Left ventricle myocardium superior (tissue), 1 donor: ENCODE results near the gene HIPK3. TPM values are rescaled to one million over a fixed set of nuclear protein-coding genes. Genes with fewer than 3 reads are reported as not detected.

Experiments used
- ATAC-seq: fragments of 200-7000 bp; cut with Tn5 transposase; one replicate; pipeline ENCODE4 v1.9.1; 2020; ENCODE audit warnings: mild to moderate bottlenecking, moderate library complexity
- DNase-seq: peaks from one replicate; pipeline ENCODE4 v3.0.0-alpha.2; 2020
- intact Hi-C: fragments of 100-400 bp; cut with micrococcal nuclease; formaldehyde crosslinking; loops from one replicate; pipeline ENCODE4 v1.11.0; 2022
- total RNA-seq: library from RNA; stranded (reverse); fragmentation: NEBNext Ultra II Directional; extraction: Animal tissue kit (Norgen Biotek cat#: 25700); gene quantifications from one replicate; pipeline ENCODE4 v1.2.1, GENCODE V29; 2021
- donor health status: DM: no; HTN: yes; CAD: no; lungs with severe emphysema.

Gene HIPK3
- total RNA-seq, 1 donor from 2014 or later = 306 TPM

DNA sequence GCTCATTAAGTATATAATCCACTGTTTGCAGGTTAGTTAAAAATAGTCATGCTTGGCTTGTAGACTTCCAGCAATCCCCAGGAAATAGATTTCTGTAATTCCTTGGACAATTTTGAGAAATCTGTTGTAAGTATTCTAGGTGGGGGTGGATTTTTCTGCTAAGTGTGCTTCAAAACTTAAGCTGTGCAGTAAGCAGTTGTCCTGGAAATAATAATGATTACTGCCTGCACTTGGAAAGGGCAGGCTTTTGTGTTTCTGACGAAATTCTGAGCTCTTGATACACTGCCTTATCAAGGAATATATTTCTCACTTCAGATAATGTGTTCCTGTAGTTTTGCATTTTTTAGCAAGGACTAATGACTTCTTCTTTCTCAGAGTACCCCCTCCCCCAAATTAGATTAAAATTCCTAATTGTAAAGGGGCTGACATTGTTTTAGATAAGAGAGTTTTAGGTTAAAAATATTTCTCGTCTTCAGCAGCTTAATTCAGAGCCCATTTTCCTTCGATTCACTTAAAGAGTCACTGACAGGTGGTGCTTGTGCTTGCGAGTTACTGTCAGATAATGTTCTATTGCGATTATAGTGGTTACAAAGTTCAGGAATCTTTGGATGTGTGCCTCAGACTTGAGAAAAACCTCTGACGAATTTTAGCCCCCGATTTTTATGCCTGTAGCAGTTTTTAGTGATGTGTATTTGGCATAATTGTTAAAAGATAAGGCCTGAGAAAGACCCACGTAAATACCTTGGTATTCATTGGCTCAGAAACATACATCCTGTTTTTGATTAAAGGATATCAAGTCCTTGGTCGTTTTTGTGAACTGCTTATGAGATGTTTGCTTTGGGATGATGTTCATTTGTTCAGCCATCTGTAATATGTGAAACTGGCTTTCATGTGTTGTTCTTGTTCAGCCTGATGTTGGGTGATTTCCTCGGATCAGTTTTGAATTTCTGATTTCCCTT is 120.5 kb downstream of the HIPK3 start:
- intact Hi-C loops = no loop called here
- no peak for DNase-seq
- ATAC-seq = no peak

GRCh38 chr11:33379947-33380346 is 122.8 kb downstream of the HIPK3 start:
- ATAC-seq = no peak

GRCh38 chr11:33383075-33383919 is 126.1 kb downstream of the HIPK3 start:
- intact Hi-C loops = no loop called here
- DNase-seq (no peak), ATAC-seq (no peak)

More at GRCh38 chr11:33379947-33380346, 122.8 kb downstream of the HIPK3 start:
- intact Hi-C loops = no loop called here
- DNase-seq = no peak

DNA sequence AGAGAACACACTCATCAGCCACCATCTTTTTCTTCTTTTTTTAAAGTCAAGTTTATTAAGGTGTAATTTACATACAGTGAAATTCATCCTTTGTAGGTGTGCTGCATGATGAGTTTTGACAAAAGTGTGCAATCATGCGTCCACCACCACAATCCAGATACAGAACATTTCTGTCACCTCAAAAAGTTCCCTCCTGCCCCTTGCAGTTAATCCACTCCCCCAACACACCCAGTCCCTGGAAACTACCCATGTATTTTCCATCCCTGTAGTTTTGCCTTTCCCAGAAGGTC is 126.7 kb downstream of the HIPK3 start:
- ATAC-seq = no peak
- DNase-seq = no peak
- intact Hi-C loops = no loop called here

GRCh38 chr11:33384220-33384619 is 127.0 kb downstream of the HIPK3 start:
- intact Hi-C loops = no loop called here
- DNase-seq (no peak), ATAC-seq (no peak)

DNA sequence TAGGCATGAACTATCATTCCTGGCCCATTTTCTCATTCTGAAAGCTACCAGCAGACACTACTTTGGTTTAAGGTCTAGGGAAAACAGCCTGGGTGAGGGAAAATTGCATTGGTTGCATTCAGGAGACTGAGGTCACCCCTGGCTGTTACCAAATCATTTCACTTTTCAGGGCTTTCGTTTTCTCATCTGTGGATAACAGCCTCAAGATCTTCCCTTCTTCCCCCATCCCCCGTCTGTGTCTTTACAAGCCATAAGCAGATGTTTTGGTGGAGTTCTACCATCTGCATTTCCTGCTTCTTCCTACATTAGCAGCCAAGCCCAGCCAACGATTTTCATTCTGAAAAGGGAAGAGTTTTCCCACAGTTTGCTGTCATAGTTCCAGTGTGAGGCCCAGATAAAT is 130.4 kb downstream of the HIPK3 start:
- ATAC-seq (no peak), DNase-seq (no peak)
- intact Hi-C loops = no loop called here

DNA sequence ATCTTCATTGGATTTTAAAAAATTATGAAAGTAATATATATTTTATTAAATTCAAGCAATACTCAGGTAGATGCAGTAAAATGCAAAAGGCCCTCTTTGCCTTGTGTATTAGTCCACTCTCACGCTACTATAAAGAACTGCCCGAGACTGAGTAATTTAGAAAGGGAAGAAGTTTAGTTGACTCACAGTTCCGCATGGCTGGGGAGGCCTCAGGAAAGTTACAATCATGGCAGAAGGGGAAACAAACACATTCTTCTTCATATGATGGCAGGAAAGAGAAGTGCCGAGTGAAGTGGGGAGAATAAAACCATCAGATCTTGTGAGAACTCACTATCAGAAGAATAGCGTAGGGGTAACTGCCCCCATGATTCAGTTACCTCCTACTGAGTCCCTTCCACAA is 130.8 kb downstream of the HIPK3 start:
- DNase-seq (no peak), ATAC-seq (no peak)
- intact Hi-C loops = no loop called here

GRCh38 chr11:33388793-33389525 is 131.8 kb downstream of the HIPK3 start:
- ATAC-seq (no peak), DNase-seq (no peak)
- intact Hi-C loops = no loop called here

- intact Hi-C loops = loop anchor here (10.0 kb wide), 1 partner anchor 275 kb away; no protein-coding TSS in a partner anchor
- ATAC-seq = no peak
These were observed 132.5 kb downstream of the HIPK3 start for GRCh38 chr11:33389635-33390034.

GRCh38 chr11:33390944-33391892 is 134.0 kb downstream of the HIPK3 start:
- ATAC-seq (no peak), DNase-seq (no peak)
- intact Hi-C loops = loop anchor here (10.0 kb wide), 1 partner anchor 274 kb away; no protein-coding TSS in a partner anchor

More at GRCh38 chr11:33389635-33390034, 132.5 kb downstream of the HIPK3 start:
- no peak for DNase-seq

DNA sequence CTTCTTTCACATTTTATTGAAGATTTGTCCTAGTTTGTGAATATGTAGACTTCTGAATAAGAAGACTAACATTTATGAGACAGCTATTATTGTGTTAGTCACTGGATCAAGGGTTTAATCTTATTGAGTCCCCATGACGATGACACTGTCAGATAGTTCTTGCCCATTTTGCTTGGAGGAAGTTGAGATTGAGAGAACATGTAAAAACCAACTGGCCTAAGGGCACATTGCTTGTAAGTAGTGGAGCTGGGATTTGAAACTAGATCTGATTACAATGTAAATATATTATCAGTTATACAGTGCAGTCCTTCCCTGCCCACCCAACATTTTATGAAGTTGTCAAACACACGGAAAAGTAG is 134.7 kb downstream of the HIPK3 start:
- DNase-seq = no peak
- no peak for ATAC-seq
- intact Hi-C loops = loop anchor here (10.0 kb wide), 1 partner anchor 273 kb away; no protein-coding TSS in a partner anchor

DNA sequence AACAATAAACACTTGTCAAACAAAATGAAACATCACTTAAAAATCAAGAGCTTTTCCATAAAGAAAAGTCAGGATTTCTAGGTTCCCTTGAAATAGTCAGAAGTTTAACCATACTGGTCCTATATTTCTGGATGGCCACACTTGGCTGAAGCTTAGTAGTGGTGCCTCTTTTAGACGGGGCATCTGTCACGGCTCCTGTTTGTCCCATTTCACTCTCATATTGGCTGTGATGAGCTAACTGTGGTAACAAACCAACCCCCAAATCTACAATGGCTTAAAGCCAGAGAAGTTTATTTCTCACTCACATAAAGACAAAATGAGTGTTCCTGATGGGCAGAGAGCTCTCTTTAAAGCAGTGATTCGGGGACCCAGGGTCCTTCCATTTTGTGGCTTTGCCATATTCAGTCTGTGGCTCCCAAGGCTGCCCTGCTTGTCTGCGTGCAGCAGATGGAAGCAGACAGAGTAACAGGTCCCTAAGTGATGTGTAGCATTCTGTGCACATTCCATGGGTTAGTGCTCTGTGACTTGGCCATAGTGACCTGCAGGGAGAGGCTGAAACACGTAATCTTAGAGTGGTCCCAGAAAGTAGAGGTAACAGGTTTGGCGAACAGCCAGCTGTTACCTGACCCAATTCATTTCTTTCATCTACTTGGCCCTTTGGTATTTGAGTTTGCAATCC is 137.4 kb downstream of the HIPK3 start:
- intact Hi-C loops = loop anchor here (10.0 kb wide), 1 partner anchor 270 kb away; no protein-coding TSS in a partner anchor
- DNase-seq = no peak
- no peak for ATAC-seq

DNA sequence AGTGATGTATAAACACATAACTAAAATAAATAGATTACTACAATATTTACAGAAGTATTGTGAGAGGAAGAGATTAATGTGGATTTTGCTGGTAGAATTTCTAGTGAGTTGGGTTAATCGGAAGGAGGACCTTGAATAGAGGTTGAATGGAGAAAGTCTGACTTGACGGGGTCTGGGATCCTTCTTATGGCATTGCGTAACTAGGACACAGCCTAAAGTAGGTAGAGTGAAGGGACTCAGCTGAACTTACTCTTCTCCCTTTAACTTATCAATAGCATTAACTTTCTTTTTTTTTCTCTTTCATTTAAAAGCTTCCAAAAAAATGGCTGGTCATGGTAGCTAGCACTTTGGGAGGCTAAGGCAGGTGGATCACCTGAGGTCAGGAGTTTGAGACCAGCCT is 139.2 kb downstream of the HIPK3 start:
- no peak for ATAC-seq
- intact Hi-C loops = loop anchor here (10.0 kb wide), 1 partner anchor 268 kb away; no protein-coding TSS in a partner anchor

DNA sequence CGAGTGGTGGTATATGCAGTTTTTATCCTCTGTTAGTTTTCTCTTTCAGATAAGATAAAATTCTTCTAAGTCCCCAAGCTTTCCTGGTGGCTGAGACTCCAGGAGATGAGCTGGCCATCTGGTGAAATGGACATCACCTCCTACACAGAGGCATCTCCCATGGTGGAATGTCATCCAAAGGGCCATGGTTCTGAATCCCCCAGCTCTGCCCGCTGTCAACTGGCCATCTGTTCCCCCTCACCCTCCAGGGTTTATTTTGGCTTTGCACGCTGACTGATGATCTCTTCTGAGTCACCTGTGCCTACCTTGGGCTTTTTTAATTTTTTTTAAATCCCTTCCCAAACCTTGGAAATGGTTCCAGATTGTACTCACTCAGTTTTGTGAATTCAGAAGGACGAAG is 142.2 kb downstream of the HIPK3 start:
- no peak for DNase-seq
- no peak for ATAC-seq
- intact Hi-C loops = loop anchor here (10.0 kb wide), 1 partner anchor 265 kb away; no protein-coding TSS in a partner anchor

More for the DNA sequence above, 139.2 kb downstream of the HIPK3 start:
- no peak for DNase-seq

DNA sequence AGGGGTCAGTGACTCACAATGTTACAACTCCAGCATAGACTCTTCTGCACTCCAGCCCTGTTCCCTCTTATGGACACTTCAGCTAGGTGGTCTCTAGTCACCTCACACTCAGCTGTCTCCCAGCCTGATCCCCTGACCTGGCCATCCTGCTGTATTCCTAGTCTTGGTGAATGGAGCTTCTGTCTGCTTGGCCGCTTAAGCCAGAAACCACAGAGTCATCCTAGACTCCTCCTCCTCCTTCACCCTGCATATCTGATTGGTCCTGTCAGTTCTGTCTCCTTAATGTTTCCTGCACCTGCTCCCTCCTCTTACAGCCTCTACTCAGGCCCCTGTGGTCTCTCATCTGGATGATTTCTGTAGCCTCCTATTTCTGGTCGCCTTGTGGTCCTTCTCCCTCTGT is 144.9 kb downstream of the HIPK3 start:
- intact Hi-C loops = no loop called here
- DNase-seq = no peak
- no peak for ATAC-seq

GRCh38 chr11:33403344-33403743 is 146.2 kb downstream of the HIPK3 start:
- intact Hi-C loops = no loop called here
- ATAC-seq (no peak), DNase-seq (no peak)

- intact Hi-C loops = no loop called here
- no peak for DNase-seq
- no peak for ATAC-seq
These were observed 148.8 kb downstream of the HIPK3 start for GRCh38 chr11:33405834-33406602.
